Skeletal muscle tissue (tissue), 4 donors: Measurements from ENCODE around the gene CCDC24. TPM values are rescaled to one million over a fixed set of nuclear protein-coding genes. Genes with fewer than 3 reads are reported as not detected.
A peak's percentile ranks its signal among the peaks of the same experiment; 100 is the strongest.

Experiments used
- H3K27ac ChIP-seq: one replicate; pipeline ENCODE4 v1.7.0; 2013; ENCODE audit warnings: mild to moderate bottlenecking, low read depth, low read length, inconsistent platforms
- H3K27me3 ChIP-seq, 3 donors: one replicate each; pipeline ENCODE4 v1.7.0; 2013; ENCODE audit warnings: low read length in 3 of 3; ENCODE audit not compliant: control insufficient read depth in 3 of 3, insufficient read depth in 3 of 3
- H3K36me3 ChIP-seq, 3 donors: one replicate each; pipeline ENCODE4 v1.7.0; 2013; ENCODE audit warnings: low read length in 3 of 3; ENCODE audit not compliant: control insufficient read depth in 3 of 3, insufficient read depth in 3 of 3
- H3K4me1 ChIP-seq, 3 donors: one replicate each; pipeline ENCODE4 v1.7.0; 2013; ENCODE audit warnings: low read length in 3 of 3, mild to moderate bottlenecking in 3 of 3; ENCODE audit not compliant: control insufficient read depth in 3 of 3, insufficient read depth in 3 of 3
- H3K4me3 ChIP-seq, 3 donors: one replicate each; pipeline ENCODE4 v1.7.0; 2013; ENCODE audit warnings: low read length in 3 of 3
- H3K9ac ChIP-seq, 3 donors: one replicate each; pipeline ENCODE4 v1.7.0; 2013; ENCODE audit warnings: low read length in 3 of 3, mild to moderate bottlenecking in 3 of 3, moderate library complexity in 2 of 3, low read depth in 1 of 3
- H3K9me3 ChIP-seq, 3 donors: one replicate each; pipeline ENCODE4 v1.7.0; 2013; ENCODE audit warnings: low read length in 3 of 3; ENCODE audit not compliant: control insufficient read depth in 3 of 3
- total RNA-seq: library from RNA; depleted of rRNA; stranded (reverse); fragments of >200 nt; gene quantifications from one replicate; pipeline ENCODE4 v1.2.3, GENCODE V29; 2014
- donor health status: Osteomylitis.

Gene CCDC24
- total RNA-seq, 1 donor from 2014 or later = under 0.01 TPM

- Histone ChIP-seq H3K4me3 (no peak overlapping the region), H3K36me3 (no peaks in the 10 kb centered on the region), H3K27me3 (no peaks in the 10 kb centered on the region), H3K9ac (peak overlapping the region in 1 of 3 donors; percentile 40), H3K4me1 (peaks cover 32 to 43% (median 38%) of the 10 kb centered on the region in 3 donors), H3K9me3 (no peaks in the 10 kb centered on the region), H3K27ac (peak overlapping the region; percentile 25)
Observed at GRCh38 chr1:44035726-44036408, 44.5 kb downstream of the CCDC24 start.

- no peak overlapping the region for H3K4me3 ChIP-seq
- H3K36me3 ChIP-seq = no peaks in the 10 kb centered on the region
- H3K4me1 ChIP-seq = peaks cover 30 to 36% (median 32%) of the 10 kb centered on the region in 3 donors
- H3K27ac ChIP-seq = peak overlapping the region; percentile 22
- H3K9ac ChIP-seq = peak overlapping the region in 1 of 3 donors; percentile 40
- no peaks in the 10 kb centered on the region for H3K27me3 ChIP-seq
- H3K9me3 ChIP-seq = no peaks in the 10 kb centered on the region
Observed at GRCh38 chr1:44036409-44037139, 45.2 kb downstream of the CCDC24 start.

- no peak overlapping the region for H3K4me3 ChIP-seq
- no peaks in the 10 kb centered on the region for H3K9me3 ChIP-seq
- no peaks in the 10 kb centered on the region for H3K36me3 ChIP-seq
- peaks cover 24 to 31% (median 26%) of the 10 kb centered on the region in 3 donors for H3K4me1 ChIP-seq
- no peak overlapping the region for H3K9ac ChIP-seq
- no peak overlapping the region for H3K27ac ChIP-seq
- no peaks in the 10 kb centered on the region for H3K27me3 ChIP-seq
Observed at GRCh38 chr1:44037154-44037553, 45.8 kb downstream of the CCDC24 start.

- peaks cover 22 to 25% (median 23%) of the 10 kb centered on the region in 3 donors for H3K4me1 ChIP-seq
- H3K9me3 ChIP-seq = no peaks in the 10 kb centered on the region
- no peak overlapping the region for H3K9ac ChIP-seq
- H3K36me3 ChIP-seq = no peaks in the 10 kb centered on the region
- no peak overlapping the region for H3K4me3 ChIP-seq
- no peak overlapping the region for H3K27ac ChIP-seq
- H3K27me3 ChIP-seq = peaks cover 0 to 10% (median 0%) of the 10 kb centered on the region in 3 donors
Observed at GRCh38 chr1:44038876-44039657, 47.7 kb downstream of the CCDC24 start.

GRCh38 chr1:44040418-44040817 is 49.0 kb downstream of the CCDC24 start:
- H3K9me3 ChIP-seq = no peaks in the 10 kb centered on the region

GRCh38 chr1:44040846-44041245 is 49.4 kb downstream of the CCDC24 start:
- H3K27ac ChIP-seq = no peak overlapping the region
- H3K4me1 ChIP-seq = peaks cover 11 to 15% (median 13%) of the 10 kb centered on the region in 3 donors
- no peak overlapping the region for H3K4me3 ChIP-seq
- peaks cover 0 to 16% (median 0%) of the 10 kb centered on the region in 3 donors for H3K27me3 ChIP-seq
- H3K36me3 ChIP-seq = no peaks in the 10 kb centered on the region
- H3K9me3 ChIP-seq = no peaks in the 10 kb centered on the region
- no peak overlapping the region for H3K9ac ChIP-seq

More at GRCh38 chr1:44040418-44040817, 49.0 kb downstream of the CCDC24 start:
- no peak overlapping the region for H3K9ac ChIP-seq
- peaks cover 0 to 16% (median 0%) of the 10 kb centered on the region in 3 donors for H3K27me3 ChIP-seq
- peaks cover 16 to 19% (median 17%) of the 10 kb centered on the region in 3 donors for H3K4me1 ChIP-seq
- no peak overlapping the region for H3K27ac ChIP-seq
- no peak overlapping the region for H3K4me3 ChIP-seq
- H3K36me3 ChIP-seq = no peaks in the 10 kb centered on the region

GRCh38 chr1:44043176-44044070 is 52.0 kb downstream of the CCDC24 start:
- H3K9me3 ChIP-seq = no peaks in the 10 kb centered on the region

GRCh38 chr1:44044071-44044801 is 52.8 kb downstream of the CCDC24 start:
- H3K4me3 ChIP-seq = no peak overlapping the region
- H3K4me1 ChIP-seq = peaks cover 4 to 6% (median 4%) of the 10 kb centered on the region in 3 donors

More at GRCh38 chr1:44043176-44044070, 52.0 kb downstream of the CCDC24 start:
- no peaks in the 10 kb centered on the region for H3K36me3 ChIP-seq
- H3K27me3 ChIP-seq = peaks cover 0 to 16% (median 0%) of the 10 kb centered on the region in 3 donors
- H3K9ac ChIP-seq = no peak overlapping the region
- peaks cover 4 to 6% (median 4%) of the 10 kb centered on the region in 3 donors for H3K4me1 ChIP-seq
- H3K27ac ChIP-seq = no peak overlapping the region
- H3K4me3 ChIP-seq = no peak overlapping the region

More at GRCh38 chr1:44044071-44044801, 52.8 kb downstream of the CCDC24 start:
- H3K9me3 ChIP-seq = no peaks in the 10 kb centered on the region
- H3K9ac ChIP-seq = no peak overlapping the region
- no peaks in the 10 kb centered on the region for H3K36me3 ChIP-seq
- H3K27ac ChIP-seq = no peak overlapping the region
- peaks cover 0 to 16% (median 0%) of the 10 kb centered on the region in 3 donors for H3K27me3 ChIP-seq
